HG02970 (cell line): ENCODE data around the gene C9orf78.

ENCODE experiments used
- ATAC-seq: cut with Tn5 transposase; IDR thresholded peaks from one replicate; pipeline ENCODE4 v1.9.1; 2021; ENCODE audit warnings: mild to moderate bottlenecking, moderate library complexity, moderate number of reproducible peaks; ENCODE audit not compliant: unreplicated experiment, low FRiP score

Gene C9orf78, protein sequence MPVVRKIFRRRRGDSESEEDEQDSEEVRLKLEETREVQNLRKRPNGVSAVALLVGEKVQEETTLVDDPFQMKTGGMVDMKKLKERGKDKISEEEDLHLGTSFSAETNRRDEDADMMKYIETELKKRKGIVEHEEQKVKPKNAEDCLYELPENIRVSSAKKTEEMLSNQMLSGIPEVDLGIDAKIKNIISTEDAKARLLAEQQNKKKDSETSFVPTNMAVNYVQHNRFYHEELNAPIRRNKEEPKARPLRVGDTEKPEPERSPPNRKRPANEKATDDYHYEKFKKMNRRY

DNA sequence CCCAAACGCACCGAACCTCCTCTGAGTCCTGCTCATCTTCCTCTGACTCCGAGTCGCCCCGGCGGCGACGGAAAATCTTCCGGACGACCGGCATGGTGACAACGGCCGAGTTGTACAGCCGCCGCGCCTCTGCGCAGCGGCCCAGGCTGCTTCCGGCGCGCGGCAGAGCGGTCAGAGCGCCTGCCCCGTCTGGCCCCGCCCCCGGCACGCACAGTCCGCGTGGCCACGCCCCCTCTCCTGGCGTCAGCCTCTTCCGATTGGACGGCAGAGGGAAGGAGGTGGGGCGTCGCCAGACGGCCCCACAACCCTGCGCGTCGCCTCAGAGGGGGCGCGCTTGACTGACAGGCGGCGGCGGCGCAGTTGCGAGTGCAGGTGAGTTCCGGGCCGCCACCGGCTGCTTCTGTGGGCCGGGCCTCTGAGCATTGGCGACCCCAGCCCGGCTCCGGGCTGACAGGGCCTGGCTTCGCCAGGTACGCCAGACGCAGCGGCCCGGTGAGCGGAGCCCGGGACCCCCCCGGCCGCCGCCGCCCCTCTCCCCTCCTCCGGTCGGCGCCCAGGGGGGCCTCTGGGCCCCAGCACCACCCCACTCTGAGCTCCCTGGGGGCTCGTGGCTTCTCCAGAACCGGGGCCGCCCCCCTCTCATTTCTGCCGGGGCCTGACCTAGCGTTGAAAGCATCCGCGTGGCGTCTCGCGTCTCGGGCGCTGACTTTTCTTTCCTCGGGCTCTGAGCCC, at the start of gene C9orf78, which contains the start of gene USP20:
TSS of gene C9orf78 (minus strand) at position 148 of the 732 bp plus-strand sequence. CDS start at position 94, 54 bp downstream.
TSS of gene USP20 (plus strand) at position 331 of the 732 bp plus-strand sequence. CDS start 17,098 bp downstream, outside the sequence.
- peak; percentile 85 for ATAC-seq

DNA sequence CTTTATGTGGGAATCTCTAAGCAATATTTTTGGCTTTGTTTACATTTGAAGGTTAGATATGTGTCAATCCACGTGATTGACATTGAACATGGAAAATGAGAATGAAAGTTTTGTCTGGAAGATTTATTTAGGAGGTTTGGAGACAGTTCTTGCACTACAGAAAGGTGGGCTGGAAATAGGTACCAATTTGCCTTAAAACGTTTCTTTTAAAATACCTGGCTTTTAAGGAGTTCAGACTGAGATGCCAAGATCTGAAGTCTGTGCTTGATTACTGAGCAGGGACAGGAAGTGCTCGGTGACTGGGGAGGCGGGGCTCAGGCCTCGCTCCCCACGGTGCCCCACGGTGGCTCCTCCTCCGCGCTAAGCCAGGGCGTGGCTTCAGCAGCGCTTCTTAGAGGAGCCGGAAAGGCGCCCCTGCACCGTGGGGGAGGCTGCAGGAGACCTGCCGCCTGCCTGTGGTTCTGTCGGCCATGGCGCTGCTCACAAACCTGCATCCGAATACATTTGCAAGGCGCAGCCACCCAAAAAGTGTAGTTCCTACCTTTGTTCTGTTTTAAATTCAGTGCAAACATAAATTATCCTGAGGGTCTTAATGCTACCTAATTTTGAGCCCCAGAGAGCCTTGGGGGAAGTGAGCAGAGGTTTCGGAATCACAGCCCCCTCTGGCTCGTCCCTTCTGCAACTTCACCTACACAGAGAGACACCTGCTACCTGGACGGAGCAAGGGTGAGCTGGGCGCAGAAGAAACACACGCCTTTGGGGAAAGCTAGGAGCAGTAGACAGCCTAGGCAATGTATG, 49.3 kb upstream of the C9orf78 start:
- no peak for ATAC-seq

DNA sequence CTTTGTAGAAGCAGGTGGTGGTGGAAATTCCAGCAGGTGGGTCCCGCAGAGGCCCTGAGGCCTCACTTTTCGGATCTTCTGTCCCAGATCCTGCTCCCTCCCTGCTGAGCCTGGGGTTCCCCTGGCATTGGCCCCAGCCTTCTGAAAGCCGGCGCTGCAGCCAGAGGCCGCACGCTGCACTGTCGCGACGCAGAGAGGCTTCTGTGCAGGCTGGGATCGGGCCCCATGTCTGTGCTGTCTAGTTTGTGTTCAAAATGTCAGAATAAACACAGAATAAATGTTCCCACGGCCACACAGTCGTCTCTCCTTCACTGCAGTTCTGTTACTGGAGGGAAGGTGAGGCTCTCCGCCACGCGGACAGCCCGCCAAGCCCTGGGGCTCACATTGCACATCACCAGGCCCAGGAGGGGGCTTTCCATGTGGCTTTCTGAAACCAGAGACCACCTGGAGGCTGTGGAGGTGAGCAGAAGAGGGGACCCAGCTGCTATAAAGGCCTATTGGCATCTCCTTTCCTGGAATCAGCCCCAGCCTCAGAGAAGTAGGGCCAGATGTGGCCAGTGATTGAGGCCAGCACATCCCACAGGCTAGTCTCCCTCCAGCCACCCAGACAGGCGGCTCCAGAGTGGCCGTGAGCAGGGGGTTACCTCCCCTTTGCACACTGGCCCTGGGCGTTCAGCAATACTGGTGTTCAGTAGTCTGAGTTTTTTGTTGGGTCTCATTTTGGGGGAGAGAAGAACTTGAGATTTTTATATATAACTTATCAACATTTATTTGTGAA, 46.7 kb upstream of the C9orf78 start:
- no peak for ATAC-seq

DNA sequence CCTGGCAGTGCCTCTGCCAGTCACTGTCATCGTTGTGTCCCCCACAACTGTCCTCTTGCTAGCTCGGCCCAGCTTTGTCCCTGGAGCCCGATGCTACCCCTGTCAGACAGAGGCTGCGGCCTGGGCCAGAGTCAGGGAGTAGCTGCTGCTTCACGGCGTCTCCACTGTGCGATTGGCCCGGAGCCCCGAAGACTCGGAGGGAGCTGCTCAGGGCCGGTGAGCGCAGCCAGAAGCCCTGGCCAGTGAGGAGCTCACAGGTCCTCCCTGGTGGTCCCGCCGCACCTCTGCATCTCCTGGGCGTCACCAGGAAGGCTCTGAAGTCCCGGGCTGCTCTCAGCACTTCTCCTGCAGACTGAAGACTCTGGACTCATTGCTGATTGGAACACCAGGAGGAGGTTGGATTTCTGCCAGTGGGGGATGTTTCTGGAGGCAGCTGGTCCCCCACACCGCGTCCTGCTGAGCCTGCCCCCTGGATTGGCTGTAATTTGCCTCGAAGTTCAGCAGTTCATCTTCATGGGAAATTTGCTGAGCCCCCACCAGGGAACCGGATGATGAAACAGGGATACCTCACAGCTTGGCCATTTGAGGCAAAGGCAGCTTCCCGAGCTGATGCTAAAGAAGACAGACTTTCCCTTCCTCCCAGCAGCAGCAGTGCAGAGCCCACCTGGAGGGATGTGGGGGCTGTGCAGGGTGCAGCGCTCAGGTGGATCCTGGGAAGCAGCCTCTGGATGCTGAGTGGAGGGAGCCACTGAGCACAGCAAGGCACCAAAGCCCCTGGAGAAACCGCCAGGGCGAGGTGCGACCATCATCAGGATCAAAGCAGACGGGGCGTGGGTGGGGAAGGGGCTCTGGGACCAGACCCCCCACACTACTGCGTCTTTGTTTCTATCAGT, 45.8 kb upstream of the C9orf78 start:
- no peak for ATAC-seq

DNA sequence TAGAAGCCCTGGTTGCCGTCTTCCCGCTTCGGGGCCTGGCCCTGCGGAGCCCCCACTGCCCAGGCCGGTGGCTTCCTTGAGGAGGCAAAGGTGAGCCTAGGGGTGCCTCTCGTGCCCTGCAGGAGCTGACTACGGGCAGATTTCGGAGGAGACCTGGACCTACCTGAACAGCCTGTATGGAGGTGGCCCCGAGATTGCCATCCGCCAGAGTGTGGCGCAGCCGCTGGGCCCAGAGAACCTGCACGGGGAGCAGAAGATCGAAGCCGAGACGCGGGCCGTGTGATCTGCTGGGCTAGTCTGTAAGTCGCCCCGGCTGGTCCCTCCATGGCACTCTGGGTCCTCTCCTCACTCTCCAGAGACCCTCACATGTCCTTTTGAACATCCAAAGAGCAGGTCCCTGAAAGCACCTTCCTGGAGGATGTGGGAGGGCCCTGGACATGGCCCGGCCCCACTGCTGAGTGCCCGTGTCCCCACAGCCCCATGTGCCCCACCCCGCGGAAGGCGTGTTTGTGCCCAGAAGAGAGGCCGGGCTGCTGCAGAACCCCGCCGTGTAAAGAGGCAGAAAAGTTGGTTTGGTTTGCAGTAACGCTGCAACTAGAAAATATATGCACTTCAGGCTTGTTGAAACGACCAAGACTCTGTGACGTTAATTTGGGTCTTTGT, 45.0 kb upstream of the C9orf78 start:
- ATAC-seq: no peak

DNA sequence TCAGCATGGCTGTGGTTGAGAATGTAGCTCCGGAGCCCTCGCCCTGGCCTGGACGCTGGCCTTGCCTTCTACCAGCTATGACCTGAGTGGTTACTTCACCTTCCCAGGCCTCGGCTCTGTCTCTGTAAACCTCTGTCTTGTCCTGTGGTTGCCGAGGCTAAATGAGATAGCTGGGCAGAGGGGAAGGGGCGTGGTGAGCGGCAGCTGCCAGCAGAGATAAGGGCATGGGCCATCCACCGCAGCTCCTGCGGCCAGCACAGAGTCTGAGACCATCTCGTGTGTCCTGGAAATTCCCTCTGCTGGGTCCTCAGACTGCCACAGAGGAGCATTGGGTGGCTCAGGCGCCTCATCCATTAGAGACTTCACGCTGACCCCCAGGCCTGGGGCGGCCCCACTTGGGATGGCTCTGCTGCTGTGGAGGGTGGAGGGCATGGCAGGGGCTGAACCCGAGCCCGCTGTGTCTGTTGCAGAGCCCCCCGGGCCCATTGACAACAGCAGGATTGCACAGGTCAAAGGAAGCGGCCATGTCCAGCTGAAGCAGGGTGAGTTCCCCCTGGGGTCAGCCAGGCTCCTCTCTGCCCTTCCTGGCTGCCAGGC, 44.1 kb upstream of the C9orf78 start:
- ATAC-seq: no peak

DNA sequence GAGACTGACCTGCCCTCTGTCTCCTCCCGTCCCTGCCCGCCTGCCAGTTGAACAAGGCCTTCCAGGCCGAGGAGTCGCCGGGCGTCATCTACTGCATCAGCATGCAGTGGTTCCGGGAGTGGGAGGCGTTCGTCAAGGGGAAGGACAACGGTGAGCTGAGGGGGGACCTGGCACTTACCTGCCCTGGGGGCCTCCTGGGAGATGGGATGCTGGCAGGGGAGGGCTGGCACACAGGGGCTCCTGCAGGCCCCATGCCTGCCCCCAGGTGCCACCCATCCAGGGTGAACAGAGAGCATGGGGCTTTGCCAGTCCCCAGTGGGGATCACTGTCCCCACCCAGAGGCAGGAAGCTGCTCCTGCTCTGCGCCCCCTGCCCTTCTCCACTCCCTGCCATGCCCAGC, 43.2 kb upstream of the C9orf78 start:
- ATAC-seq: no peak

DNA sequence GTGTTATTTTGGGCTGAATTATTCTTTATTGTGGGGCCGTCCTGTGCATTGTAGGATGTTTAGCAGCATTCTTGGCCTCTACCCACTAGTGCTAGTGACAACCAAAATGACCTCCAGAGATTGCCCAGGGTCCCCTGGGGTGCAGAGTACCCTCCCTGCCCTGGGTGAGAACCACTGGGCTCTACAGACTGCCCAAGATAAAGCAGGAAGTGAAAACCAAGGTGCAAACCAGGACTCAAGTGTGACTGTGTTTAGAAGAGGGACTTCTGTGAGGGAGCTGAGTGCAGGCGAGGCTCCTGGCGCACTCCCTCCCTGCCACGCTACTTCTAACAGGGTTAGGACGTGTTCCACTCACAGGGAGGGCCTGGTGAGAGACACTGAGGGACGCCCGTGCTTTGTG, 41.7 kb upstream of the C9orf78 start:
- no peak for ATAC-seq

DNA sequence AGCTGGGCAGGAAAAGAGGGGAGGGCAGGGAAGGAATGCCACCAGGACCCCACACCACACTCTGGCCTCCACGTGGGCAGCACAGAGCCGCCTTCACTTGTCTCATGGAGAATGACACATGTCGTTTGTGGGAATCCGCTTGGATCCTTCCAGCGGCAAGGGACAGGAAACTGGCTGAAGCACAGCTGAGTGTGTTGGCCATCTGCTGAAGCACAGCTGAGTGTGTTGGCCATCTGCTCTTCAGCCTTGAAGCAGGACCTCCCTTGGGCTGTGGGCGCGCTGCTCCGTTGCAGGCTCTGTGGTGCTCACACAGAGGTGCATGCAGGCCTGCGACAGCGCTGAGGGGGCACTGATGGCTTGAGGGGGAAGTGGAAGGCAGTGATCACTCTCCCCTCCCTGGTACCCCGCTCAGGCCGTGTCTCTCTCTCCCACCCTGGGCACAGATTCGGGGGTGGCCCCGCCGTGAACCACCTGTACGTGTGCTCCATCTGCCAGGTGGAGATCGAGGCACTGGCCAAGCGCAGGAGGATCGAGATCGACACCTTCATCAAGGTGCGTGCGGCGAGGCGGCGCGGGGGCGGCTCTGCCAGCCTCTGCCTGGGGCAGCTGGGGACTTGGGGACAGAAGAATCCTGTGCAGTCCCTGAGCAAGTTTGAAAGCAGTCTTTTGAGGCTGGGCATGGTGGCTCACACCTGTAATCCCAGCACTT, 40.8 kb upstream of the C9orf78 start:
- no peak for ATAC-seq

DNA sequence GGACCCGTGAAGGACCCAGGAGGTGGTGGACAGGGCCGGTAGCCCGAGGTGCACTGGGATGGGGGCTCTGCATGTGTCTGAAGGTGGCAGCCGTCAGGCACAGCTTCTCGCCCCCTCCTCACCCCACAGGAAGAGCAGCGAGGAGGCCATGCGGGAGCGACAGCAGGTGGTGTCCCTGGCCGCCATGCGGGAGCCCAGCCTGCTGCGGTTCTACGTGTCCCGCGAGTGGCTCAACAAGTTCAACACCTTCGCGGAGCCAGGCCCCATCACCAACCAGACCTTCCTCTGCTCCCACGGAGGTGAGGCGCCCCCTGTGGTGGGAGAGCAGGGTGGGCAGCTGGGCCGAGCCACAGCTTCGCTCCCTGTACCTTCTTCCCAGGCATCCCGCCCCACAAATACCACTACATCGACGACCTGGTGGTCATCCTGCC, 40.1 kb upstream of the C9orf78 start:
- ATAC-seq: no peak

DNA sequence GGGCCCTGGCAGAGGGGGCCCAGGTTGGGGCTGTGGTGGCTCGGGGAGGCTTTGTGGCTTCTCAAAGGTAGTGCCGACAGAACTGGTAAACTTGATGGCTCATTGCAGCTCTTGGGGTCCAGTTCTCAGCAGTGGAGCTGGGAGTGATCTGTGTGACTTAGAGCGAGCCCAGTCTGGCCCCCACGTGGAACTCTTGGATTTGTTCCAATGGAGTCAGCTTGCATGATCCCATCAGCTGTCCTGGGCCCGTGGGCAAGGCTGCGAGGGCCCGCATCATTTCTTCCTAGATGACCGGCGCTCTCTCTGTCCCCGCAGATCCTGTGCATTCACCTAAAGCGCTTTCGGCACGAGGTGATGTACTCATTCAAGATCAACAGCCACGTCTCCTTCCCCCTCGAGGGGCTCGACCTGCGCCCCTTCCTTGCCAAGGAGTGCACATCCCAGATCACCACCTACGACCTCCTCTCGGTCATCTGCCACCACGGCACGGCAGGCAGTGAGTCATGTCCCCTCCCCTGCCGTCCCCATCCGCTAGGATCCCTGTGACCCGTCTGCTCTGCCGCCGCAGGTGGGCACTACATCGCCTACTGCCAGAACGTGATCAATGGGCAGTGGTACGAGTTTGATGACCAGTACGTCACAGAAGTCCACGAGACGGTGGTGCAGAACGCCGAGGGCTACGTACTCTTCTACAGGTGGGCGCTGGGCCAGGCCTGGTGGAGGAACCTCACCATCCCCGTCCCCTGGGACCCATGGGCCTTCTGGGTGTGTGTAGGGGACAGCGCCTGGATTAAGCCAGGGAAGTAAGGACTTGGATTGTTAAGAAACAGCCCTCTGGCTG, 39.4 kb upstream of the C9orf78 start:
- no peak for ATAC-seq

DNA sequence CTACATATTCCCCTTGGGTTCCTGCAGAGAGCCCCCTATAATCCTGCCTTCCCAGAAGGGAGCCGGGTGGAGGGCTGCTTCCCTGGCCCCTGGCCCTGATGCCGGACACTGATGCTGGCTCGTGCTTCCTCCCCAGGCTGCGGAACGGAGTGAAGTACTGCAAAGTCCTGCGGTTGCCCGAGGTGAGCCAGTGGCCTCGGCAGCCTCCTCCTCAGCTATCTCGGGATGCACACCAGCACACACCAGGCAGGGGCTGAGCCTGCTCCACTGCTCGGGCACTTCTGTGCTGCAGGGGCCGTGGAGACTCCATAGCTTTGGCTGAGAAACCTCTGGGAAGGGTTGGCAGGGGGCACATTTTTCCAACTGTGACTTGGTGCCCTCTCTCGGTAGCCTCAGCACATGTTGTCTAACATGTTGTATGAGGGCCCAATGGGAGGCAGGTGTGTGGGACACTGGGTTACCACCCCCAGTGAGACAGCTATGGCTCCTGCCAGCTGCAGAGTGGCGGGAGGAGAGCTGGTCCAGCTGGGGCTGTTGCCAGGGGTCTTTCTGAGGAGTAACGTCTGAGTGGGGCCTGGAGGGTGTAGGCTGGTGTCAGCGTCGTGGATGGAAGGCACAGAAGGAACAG, 38.6 kb upstream of the C9orf78 start:
- ATAC-seq: no peak

DNA sequence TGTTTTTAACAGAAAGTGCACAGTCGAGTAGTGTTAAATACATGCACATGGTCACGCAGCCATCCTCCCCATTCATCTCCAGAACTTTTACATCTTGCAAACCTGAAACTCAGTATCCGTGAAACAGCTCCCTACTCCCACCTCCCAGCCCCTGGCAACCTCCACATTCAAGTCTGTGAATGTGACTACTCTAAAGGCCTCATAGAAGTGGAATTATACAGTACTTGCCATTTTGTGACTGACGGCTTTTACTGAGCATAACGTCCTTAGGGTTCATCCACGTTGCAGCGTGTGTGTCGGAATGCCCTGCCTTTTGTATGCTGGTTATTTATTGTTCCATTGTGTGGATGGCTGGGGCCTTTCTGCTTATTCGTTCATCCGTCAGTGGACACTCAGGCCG, 36.0 kb upstream of the C9orf78 start:
- ATAC-seq: no peak

DNA sequence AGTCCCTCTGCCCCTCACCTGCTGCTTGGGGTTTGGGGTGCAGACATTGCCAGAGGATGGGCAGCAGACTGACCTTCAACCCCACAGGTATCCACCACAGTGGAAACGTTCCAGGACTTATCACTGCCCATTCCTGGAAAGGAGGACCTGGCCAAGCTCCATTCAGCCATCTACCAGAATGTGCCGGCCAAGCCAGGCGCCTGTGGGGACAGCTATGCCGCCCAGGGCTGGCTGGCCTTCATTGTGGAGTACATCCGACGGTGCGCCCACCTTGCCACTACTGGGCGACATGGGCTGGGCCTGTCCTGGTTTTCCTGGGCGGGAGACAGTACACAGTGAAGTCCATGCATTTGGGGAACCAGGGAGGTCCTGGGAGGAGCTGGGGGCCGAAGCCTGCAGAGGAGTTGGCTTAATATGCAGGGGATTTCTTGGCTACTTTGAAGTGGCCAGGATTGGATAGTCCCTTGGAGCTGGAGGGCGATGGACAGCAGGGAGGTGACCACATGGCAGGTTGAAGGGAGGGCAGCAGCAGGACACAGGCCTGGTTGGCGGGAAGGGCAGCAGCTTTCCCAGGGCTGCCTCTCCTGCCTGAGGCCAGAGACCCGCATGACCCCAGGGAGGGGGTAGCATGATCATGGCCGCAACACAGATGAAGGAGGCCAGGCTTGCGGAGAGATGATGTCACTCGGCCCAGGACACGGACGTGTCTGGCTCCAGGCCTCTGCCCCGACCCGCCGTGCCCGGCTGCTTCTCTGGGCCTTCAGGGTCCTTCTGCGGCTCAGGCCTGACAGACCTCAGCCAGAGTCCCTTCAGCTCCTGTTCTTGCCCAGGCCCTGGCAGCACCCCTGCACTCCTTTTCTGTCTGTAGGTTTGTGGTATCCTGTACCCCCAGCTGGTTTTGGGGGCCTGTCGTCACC, 34.8 kb upstream of the C9orf78 start:
- ATAC-seq: no peak

DNA sequence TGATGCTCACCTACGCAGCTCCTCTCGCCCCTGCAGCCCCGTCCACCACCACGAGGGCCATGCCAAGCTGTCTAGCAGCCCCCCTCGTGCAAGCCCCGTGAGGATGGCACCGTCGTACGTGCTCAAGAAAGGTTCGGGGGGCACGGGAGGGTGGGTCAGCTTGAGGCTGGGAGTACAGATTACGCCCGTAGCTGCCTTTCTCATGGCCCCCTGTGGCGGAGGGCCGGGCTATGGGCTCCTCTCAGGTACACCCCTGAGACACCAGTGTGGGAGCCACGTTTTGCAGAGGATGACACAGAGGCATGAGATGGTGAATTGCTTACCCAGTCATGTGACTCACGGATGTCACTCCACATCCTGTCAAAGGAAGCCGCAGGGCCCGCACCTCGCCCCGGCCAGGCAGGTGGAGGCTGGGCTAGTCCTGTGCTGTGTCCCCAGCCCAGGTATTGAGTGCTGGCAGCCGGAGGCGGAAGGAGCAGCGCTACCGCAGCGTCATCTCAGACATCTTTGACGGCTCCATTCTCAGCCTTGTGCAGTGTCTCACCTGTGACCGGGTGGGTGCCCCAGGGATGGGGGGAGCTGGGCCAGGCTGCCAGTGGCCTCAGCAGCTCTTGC, 33.9 kb upstream of the C9orf78 start:
- no peak for ATAC-seq
